Erythroblast (primary cell): Measurements from ENCODE around the gene ABCA12.

Experiments used
- DNase-seq, 2 experiments: peaks; one replicate each; lab custom pipeline; 2025; lab: John Stamatoyannopoulos, UW
- GATA1 ChIP-seq: IDR thresholded peaks from 2 replicates; pipeline ENCODE4 v1.6.1; 2011; ENCODE audit warnings: low read depth, mild to moderate bottlenecking, control low read depth, low read length, moderate library complexity
- POLR2A ChIP-seq: IDR thresholded peaks from 2 replicates; pipeline ENCODE4 v1.6.1; 2011; ENCODE audit warnings: mild to moderate bottlenecking, low read length

The ABCA12 gene

DNA sequence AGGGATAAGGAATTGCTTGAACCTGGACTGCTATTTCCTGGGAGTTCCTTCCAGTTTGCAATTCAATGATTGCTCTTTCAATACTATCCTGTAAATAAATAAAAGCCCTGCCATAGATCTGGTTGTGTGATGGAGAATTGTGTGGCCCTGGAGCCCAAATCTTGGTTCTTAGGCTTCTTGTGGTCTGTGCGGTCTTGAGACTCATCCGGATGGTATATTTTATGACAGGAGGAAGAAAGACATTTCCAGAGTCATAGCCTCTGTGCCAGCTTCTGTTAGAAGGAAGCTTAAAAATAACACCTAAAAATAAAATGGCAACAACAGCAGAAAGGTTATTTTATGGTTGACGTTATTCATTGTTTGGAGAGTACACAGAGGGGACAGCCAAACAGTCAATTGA is 137.7 kb downstream of the ABCA12 start:
- no peak for DNase-seq
- TF ChIP-seq POLR2A (no peak), GATA1 (no peak)

DNA sequence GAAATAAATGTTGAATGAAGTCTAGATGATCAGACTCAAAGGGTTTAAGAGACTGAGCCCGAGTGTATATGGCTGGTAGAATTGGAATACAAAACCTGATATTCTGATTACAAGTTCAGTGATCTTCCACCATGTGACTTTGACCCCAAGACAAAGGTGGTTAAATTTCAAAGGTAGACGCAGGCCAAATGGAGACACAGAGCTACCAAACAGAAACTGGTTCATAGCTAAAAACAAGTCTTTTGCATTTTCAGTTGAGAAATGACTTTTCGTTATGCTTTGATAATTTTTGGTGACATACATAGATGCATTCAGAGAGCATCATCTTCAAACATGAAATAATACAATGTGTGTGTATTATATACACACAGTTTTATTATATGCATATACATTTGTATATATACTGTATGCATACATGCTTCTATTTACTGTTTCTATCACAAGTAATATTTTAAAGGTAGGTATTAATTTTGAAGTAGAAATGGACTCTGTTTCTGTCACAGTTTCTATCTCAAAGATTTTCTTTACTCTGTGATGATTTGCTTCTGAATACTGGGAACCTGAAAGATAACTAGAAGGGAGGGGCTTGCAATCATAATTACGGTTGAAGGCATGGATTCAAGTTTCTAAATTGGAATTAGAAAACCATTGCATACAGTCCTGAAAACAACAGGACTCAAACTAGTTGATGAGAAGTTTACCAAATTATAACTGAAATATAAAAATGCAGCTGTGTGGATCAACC is 142.3 kb downstream of the ABCA12 start:
- TF ChIP-seq POLR2A (no peak), GATA1 (no peak)
- DNase-seq = no peak

DNA sequence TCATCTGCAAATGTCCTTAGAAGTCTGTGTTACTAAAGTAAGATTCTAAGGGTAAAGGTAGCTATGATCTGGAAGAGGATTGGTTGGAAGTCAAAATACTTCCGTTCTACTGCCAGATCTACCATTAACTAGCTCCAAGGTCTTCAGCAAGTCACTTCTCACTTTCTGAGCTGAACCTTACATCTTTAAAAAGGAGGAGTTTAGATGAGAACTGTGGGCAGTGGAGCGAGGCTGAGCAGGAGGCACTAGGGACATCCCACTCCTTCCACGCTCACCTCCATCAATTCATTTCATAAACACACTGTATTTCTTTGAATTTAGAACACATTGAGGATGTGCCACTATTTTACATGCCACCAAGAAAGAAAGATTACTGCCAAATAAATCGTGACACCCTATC is 143.0 kb downstream of the ABCA12 start:
- no peak for TF ChIP-seq GATA1
- no peak for TF ChIP-seq POLR2A
- DNase-seq = no peak

DNA sequence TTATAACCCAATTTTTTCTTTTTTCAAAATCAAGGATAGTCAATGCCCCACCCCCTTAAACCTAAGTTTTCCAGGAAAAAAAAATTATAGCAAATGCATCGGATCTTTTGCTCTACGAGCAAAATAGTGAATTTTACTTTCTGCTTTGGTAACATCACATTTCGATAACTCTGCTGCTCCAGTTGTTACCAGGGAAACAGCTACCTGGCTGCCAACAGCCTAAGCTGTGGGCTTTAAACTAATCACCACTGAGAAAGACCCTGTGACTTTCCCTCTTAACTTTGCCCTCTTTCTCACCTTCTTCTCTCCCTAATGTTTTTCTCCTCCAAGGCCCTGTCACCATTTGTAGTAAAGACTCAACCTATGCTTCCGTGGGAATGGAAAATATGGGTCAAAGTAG is 145.5 kb downstream of the ABCA12 start:
- TF ChIP-seq POLR2A (no peak), GATA1 (no peak)

DNA sequence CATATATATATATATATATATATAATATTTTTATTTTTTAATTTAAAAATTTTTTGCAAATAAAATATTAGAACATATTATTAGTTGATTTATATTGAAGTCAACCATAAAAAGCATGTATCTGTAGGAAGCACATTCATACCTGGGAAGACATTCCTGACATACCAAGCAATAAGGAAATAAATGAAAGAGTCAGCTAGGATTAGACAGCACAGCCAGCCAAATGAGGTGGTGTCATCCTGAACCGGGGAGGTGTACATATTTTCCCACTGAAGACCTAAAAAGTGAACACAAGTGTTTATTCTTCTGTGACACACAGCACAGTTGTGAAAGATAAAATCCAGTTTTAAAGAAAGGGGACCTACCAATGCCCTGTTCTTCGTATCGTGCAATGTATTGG is 149.2 kb downstream of the ABCA12 start:
- DNase-seq = no peak
- TF ChIP-seq POLR2A = no peak
- TF ChIP-seq GATA1 = no peak

More for the DNA sequence above, 145.5 kb downstream of the ABCA12 start:
- no peak for DNase-seq

DNA sequence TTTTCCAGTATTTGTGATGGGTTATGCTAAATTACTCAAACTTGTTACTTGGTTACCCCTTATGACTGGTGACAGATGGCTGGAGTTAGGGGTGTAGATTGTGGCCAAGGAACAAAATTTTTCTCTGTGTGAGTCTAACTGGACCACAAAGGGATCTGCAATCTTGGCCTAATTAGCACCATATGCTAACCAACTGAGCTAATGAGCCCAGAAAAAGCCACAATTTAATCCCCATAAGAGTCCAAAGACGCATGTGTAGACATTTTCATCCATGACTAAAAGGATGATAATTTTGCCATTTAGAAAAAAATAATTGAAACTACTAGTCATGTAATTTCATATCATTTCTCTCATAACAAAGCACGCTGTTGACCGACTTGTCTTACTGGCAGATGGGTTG is 151.2 kb downstream of the ABCA12 start:
- no peak for DNase-seq
- TF ChIP-seq POLR2A (no peak), GATA1 (no peak)

DNA sequence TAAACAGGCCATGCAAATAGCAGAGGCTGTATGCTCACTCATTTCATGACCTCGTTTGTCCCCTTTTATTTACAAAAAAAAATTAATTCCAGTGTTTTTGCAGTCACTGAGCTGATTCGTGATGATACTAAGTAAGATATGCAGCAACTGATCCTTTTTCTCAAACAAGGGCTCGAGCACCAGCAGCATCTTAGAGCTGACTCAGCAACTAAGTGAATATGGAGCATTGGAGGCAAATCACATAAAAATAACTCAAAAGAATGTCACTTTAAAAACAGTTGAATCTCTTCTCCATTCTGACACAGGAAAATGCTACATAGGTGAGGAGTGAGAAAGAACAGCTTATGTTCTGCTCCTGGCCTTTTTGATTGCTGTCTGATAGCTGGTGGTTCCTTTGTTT is 152.8 kb downstream of the ABCA12 start:
- TF ChIP-seq GATA1 (no peak), POLR2A (no peak)
- DNase-seq = no peak

DNA sequence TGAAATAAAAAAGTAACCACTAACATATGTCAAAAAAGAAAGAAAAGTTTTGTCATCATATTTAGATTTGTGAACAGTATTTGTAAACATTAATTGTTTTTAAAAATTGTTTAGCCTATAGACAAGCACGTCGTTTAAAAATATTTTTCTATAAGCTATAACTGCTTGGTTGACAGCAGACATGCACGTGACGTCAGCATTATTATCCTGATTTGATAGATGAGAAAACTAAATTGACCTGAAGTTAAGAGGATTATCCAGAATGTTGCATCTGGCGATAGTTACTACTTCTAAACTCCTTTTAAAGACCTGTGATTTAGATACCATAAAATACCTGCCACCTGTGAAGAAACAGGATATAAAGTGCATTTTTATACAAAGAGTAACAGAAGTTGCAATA is 172.0 kb downstream of the ABCA12 start:
- no peak for DNase-seq
- TF ChIP-seq POLR2A (no peak), GATA1 (no peak)

DNA sequence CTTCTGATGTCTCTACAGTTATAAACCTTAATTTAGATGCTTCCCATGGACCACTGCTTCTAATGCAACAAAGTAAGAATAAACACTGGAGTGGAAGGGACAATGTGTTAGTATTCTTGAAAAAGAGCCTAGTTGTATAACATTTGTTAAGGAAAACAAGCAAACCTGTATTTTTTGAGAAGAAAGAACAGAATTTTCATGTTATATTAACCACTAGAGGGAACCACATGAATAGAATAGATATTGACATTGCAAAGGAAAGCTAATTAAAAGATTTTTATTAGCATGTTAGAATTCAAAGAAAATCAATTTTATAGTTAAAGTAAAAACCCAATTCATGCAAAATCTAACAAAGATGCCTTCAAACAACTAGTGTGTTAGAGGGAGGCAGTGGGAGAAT is 177.7 kb downstream of the ABCA12 start:
- no peak for DNase-seq
- no peak for TF ChIP-seq POLR2A
- no peak for TF ChIP-seq GATA1

DNA sequence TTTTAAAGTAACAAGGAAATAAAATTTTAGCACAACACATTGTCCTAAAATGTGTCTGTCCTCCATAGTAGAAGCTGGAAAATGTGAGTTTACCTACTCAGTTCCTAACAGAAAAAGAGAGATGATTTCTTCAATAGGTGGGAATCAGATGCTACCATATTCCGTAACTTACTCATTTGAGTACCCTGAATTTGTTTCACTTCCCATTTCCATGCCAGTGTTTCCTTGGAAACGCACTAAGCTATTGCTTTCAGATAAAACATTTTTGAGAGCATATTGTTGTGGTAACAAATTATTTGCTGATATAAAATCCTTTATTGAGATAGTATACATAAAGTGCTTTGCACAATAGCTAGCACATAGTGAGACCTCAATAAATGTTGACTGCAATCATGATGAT is 191.5 kb downstream of the ABCA12 start:
- TF ChIP-seq GATA1 = no peak
- TF ChIP-seq POLR2A = no peak
- DNase-seq = no peak

DNA sequence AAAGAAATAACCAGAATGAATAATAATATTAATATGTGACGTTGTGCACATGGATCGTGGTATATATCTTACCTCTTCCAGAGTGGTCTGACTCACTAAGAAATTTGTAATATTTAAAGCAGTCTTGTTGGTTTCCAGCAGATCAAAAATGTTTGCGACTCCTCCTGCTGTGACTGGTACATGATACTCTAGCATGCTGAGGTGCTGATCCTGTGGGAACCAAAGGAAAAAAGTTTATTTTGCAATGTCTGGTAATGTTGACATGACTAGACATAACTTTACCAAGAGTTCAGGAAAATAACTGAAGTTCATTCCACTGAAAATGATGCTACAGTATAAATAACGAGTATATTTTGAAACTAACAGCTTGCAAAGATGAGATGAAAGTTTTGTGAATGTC is 204.4 kb downstream of the ABCA12 start:
- TF ChIP-seq GATA1 = no peak
- no peak for TF ChIP-seq POLR2A
- no peak for DNase-seq

DNA sequence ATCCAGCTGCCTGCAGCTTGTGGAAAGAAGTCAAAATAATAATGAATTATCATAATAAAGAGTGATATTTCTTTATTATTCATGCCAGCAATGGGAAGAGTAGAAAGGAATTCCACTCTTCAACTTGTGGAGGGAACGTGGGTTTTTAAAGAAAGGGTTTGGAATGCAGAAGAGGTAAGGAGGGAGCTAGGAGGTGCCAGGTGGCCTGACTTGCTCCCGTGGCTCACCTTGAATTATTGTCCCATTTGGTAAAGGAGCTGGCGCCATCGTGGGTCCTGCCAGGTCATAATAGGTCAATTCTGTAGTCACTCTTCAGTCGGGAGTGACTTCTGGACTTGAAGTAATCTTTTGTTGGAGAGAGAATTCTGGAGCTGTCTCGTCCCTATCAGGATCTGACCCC is 233.8 kb downstream of the ABCA12 start:
- DNase-seq = no peak
- no peak for TF ChIP-seq GATA1
- no peak for TF ChIP-seq POLR2A

DNA sequence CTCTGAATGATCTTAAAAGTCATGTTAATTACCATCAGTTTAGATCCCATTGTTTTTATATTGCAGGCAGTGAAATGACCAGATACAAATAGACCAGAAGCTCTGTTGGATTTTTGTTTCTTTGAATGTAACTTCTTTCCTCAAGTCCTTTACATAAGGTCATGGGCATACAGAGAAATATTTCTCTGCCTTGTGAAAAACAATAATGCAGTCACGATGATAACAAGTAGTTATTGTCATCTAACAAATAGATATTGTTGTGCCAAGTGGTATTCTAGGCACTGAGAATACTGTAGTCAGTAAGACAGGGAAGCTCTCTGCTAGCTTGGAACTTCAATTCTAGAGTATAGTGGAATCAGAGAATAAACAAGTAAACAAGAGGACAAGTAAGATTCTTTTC is 234.2 kb downstream of the ABCA12 start:
- no peak for DNase-seq
- TF ChIP-seq GATA1 (no peak), POLR2A (no peak)

DNA sequence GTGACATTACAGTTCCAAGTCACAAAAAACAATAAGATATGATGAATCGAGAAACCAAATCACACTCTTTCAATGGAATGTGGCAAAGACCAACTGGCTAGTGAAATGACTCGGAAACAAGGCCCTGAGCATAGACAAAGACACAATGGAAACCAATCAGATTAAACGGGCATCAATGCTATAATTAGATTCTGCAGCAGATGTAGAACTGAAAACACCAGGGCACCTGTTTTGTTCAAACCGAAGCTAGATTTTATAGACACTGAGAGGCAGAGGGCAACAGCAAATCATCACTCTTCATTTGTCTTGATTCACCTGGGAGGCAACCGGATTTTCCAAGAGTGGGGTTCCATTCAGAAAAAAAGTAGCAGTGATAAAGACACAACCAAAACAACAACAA is 236.1 kb downstream of the ABCA12 start:
- no peak for TF ChIP-seq POLR2A
- no peak for DNase-seq

DNA sequence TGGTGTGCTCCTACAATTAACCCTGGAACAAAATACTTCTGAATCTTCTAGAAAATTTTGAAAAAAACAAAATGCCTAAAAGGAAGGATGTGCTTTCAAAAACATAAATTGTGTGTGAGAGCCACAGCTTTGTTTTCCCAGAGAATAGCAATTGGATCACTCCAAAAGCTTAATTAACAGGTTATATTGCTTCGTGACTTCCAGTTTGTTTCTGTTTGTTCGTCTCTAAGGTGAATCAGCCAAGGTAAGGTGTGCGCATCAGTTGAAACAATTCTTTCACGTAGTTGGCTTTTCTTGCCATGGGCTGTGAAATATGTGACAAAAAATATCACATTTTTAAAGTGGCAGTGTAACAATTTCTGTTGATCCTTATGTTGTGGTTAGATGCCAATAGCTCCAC is 238.7 kb downstream of the ABCA12 start:
- TF ChIP-seq POLR2A (no peak), GATA1 (no peak)
- DNase-seq = no peak

DNA sequence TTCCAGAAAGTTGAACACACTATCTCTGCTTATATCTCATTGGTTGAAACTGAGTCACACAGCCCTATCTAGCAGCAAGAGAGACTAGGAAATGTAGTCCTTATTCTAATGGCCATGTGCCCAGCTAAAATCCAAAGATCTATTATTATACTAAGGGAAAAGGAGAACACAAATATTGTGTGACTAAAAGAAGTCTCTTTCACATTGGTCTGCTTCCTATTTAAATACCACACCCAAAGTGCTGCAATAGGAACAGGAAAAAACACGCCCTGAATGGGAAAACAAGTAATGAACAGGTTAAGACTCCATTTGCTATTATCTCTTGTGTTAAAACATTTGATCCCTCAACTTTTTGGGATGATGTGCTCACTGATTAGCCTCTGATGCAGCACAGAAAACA is 242.2 kb downstream of the ABCA12 start:
- DNase-seq = no peak
- TF ChIP-seq POLR2A (no peak), GATA1 (no peak)
